ENCODE data around the gene ZNF626. TPM values are rescaled to one million over a fixed set of nuclear protein-coding genes. Genes with fewer than 3 reads are reported as not detected.

The ZNF626 gene
- total RNA-seq (2022; extraction: Qiagen RNA extraction), result not detected in 5 replicates

GRCh38 chr19:20661150-20661819 lies at the start of gene ZNF626:
Gene ZNF626, minus strand, starts transcription at chr19:20661571. Its CDS starts 125 bp downstream, at chr19:20661446.

Other genes with a start within 250 kb of the ZNF626 start
- 0.06 to 0.15 TPM (median 0.06 TPM) in 3 of 5 replicates, not detected in the others for gene ZNF737, start 95.8 kb downstream of the ZNF626 start, total RNA-seq (2022; extraction: Qiagen RNA extraction)
- not detected in 5 replicates for gene ZNF66, start 114.7 kb upstream of the ZNF626 start, total RNA-seq (2022; extraction: Qiagen RNA extraction)

Measured in A549 treated with dexamethasone at 1 μM for 4 hours (cell line).